PFSK-1 (cell line): ENCODE measurements around the gene KIF26B.

Experiments
- FOXP2 ChIP-seq: optimal IDR thresholded peaks from 2 replicates; pipeline ENCODE3; 2011; ENCODE audit warnings: borderline replicate concordance, control low read depth, inconsistent platforms; ENCODE audit not compliant: insufficient read depth; ENCODE audit errors: extremely low read length, extremely low read depth
- POLR2AphosphoS5 ChIP-seq: IDR thresholded peaks from 2 replicates; pipeline ENCODE4 v1.6.1; 2012; ENCODE audit warnings: low read depth, mild to moderate bottlenecking, control low read depth, low read length, moderate library complexity
- REST ChIP-seq, 2 experiments: IDR thresholded peaks; 2 replicates each; pipeline versions ENCODE4 v1.6.1 to v1.8.0; 2011 to 2012; ENCODE audit warnings: low read depth in 2 of 2, low read length in 2 of 2, control low read depth in 1 of 2, inconsistent platforms in 1 of 2, mild to moderate bottlenecking in 1 of 2, moderate library complexity in 1 of 2; ENCODE audit not compliant: insufficient read depth in 1 of 2
- SIN3A ChIP-seq: IDR thresholded peaks from 2 replicates; pipeline ENCODE4 v1.6.1; 2012; ENCODE audit warnings: mild to moderate bottlenecking, low read length, moderate library complexity, borderline replicate concordance; ENCODE audit not compliant: insufficient read depth
- TAF1 ChIP-seq: IDR thresholded peaks from 2 replicates; pipeline ENCODE4 v1.6.1; 2012; ENCODE audit warnings: low read length, control low read depth, borderline replicate concordance; ENCODE audit not compliant: insufficient read depth

The KIF26B gene

GRCh38 chr1:245561665-245562234, 407.0 kb downstream of the KIF26B start:
- TF ChIP-seq TAF1 (no peak), FOXP2 (no peak), POLR2AphosphoS5 (no peak), REST (IDR thresholded peaks at IDR 0.05; ENCODE audit: insufficient read depth in 1 of 2, low read depth in 2 of 2, low read length in 2 of 2) (no peak), SIN3A (no peak)

GRCh38 chr1:245566134-245566533, 411.3 kb downstream of the KIF26B start:
- TF ChIP-seq POLR2AphosphoS5 (no peak), FOXP2 (no peak), TAF1 (no peak), REST (IDR thresholded peaks at IDR 0.05; ENCODE audit: insufficient read depth in 1 of 2, low read depth in 2 of 2, low read length in 2 of 2) (no peak), SIN3A (no peak)

- no peak for TF ChIP-seq POLR2AphosphoS5
These were observed 412.2 kb downstream of the KIF26B start for GRCh38 chr1:245566952-245567351.

GRCh38 chr1:245571815-245572294, 417.1 kb downstream of the KIF26B start:
- TF ChIP-seq FOXP2: no peak
- no peak for TF ChIP-seq REST (IDR thresholded peaks at IDR 0.05; ENCODE audit: insufficient read depth in 1 of 2, low read depth in 2 of 2, low read length in 2 of 2)
- no peak for TF ChIP-seq TAF1
- TF ChIP-seq SIN3A: no peak
- TF ChIP-seq POLR2AphosphoS5: no peak

GRCh38 chr1:245572709-245573108, 417.9 kb downstream of the KIF26B start:
- TF ChIP-seq REST (IDR thresholded peaks at IDR 0.05; ENCODE audit: insufficient read depth in 1 of 2, low read depth in 2 of 2, low read length in 2 of 2): no peak
- no peak for TF ChIP-seq SIN3A
- TF ChIP-seq FOXP2: no peak
- TF ChIP-seq POLR2AphosphoS5: no peak
- no peak for TF ChIP-seq TAF1
